ENCODE measurements around the gene TTLL11. TPM values are rescaled to one million over a fixed set of nuclear protein-coding genes. Genes with fewer than 3 reads are reported as not detected.
"Not testable (repeated sequence)": the region's sequence is repeated elsewhere in the genome, so short reads cannot be mapped to it uniquely, and the experiment has no call there.

Gene TTLL11
- total RNA-seq, 3 donors from 2014 or later: 6.0 to 22.2 (median 6.4) TPM

GRCh38 chr9:121895358-121895757, 197.8 kb downstream of the TTLL11 start:
- TF ChIP-seq, protein P1, sequence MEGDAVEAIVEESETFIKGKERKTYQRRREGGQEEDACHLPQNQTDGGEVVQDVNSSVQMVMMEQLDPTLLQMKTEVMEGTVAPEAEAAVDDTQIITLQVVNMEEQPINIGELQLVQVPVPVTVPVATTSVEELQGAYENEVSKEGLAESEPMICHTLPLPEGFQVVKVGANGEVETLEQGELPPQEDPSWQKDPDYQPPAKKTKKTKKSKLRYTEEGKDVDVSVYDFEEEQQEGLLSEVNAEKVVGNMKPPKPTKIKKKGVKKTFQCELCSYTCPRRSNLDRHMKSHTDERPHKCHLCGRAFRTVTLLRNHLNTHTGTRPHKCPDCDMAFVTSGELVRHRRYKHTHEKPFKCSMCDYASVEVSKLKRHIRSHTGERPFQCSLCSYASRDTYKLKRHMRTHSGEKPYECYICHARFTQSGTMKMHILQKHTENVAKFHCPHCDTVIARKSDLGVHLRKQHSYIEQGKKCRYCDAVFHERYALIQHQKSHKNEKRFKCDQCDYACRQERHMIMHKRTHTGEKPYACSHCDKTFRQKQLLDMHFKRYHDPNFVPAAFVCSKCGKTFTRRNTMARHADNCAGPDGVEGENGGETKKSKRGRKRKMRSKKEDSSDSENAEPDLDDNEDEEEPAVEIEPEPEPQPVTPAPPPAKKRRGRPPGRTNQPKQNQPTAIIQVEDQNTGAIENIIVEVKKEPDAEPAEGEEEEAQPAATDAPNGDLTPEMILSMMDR (IDR thresholded peaks at IDR 0.05): no peak
- intact Hi-C loops (cut with DNase I, micrococcal nuclease): no loop called here
- ATAC-seq: no peak

GRCh38 chr9:121894380-121894779, 198.7 kb downstream of the TTLL11 start:
- DNase-seq; H3K4me3 ChIP-seq; H3K4me1 ChIP-seq (ENCODE audit: low read depth); intact Hi-C loops (cut with DNase I, micrococcal nuclease); ATAC-seq; H3K9me3 ChIP-seq; H3K36me3 ChIP-seq (ENCODE audit: low read depth): not testable (repeated sequence)

More at GRCh38 chr9:121895358-121895757, 197.8 kb downstream of the TTLL11 start:
- Histone ChIP-seq H3K9me3 (peaks cover 1% of the 10 kb centered on the region), H3K4me1 (ENCODE audit: low read depth) (no peaks in the 10 kb centered on the region), H3K36me3 (ENCODE audit: low read depth) (no peaks in the 10 kb centered on the region), H3K4me3 (no peak overlapping the region)
- DNase-seq: no peak

DNA sequence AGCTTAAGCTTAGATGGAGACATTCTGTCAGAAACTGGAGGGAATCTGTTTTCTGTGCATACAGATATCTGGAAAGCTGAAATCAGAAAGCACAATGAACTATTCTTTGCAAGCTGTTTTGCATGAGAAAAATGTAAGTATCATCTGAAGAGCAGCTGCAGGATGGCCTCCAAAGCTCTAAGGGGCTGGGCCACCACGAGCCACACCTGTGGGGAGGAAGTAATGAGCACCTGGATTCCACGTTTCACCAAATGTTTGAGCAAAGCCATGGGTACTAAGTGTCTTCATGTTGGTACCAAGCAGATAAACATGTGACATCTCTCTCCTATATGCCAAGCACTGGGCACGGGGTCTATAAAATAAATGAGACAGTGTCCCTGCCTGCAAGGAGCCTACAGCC, 199.3 kb downstream of the TTLL11 start:
- TF ChIP-seq, protein P1 (IDR thresholded peaks at IDR 0.05): no peak
- DNase-seq (no peak), ATAC-seq (no peak)
- Histone ChIP-seq H3K4me1 (ENCODE audit: low read depth) (no peaks in the 10 kb centered on the region), H3K36me3 (ENCODE audit: low read depth) (no peaks in the 10 kb centered on the region), H3K4me3 (no peak overlapping the region), H3K9me3 (no peaks in the 10 kb centered on the region)
- intact Hi-C loops (cut with DNase I, micrococcal nuclease): no loop called here

GRCh38 chr9:121892706-121893105, 200.4 kb downstream of the TTLL11 start:
- intact Hi-C loops (cut with DNase I, micrococcal nuclease): no loop called here
- ATAC-seq (no peak), DNase-seq (no peak)
- Histone ChIP-seq H3K36me3 (ENCODE audit: low read depth) (no peaks in the 10 kb centered on the region), H3K4me3 (no peak overlapping the region), H3K4me1 (ENCODE audit: low read depth) (no peaks in the 10 kb centered on the region), H3K9me3 (no peaks in the 10 kb centered on the region)
- TF ChIP-seq, protein P1 (IDR thresholded peaks at IDR 0.05): no peak

DNA sequence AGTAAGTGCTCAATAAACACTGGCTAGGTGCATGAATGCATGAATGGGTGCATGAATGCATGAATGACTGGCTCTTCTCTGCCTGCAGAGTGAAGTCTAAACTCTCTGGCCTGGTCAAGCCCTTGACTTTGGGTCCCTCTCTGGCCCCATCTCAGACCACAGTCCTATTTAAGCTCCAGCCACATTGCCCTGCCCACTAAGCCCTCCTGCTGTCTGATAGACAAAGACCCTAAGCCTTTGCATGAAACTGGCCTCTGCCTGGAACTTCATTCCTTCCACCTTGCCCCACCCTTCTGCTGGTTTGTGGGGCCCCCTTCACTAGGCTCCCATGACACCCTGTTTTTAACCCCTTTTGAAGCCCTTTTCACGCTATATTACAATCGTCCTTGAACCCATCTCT, 202.4 kb downstream of the TTLL11 start:
- Histone ChIP-seq H3K4me3 (no peak overlapping the region), H3K9me3 (no peaks in the 10 kb centered on the region), H3K36me3 (ENCODE audit: low read depth) (no peaks in the 10 kb centered on the region), H3K4me1 (ENCODE audit: low read depth) (no peaks in the 10 kb centered on the region)
- intact Hi-C loops (cut with DNase I, micrococcal nuclease): no loop called here
- ATAC-seq (no peak), DNase-seq (no peak)
- TF ChIP-seq, protein P1 (IDR thresholded peaks at IDR 0.05): no peak

DNA sequence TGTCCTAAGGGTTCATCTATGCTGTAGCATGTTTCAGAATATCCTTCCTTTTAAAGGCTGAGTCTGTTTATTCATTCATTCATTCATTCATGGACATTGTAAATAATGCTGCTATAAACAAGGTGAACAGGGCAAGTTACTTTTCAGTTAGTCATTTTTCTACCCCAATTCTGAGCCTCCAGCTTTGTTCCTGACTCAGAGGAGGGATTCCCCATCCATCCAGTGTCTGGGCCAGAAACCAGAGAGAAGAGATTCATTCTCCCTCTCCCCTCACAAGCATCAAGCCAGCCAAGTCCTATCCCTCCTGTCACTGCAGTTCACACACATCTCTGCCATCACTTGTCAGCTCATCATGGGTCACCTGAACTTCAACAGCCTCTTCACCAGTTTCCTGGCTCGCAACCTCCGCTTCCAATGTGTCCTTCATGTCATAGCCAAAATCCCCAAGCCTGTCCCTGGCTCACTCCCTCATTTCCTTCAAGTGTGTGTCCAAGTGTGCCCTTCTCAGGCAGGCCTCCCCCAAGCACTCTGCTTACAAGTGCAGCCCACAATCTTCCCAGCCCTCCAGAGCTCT, 203.0 kb downstream of the TTLL11 start:
- Histone ChIP-seq H3K4me1 (ENCODE audit: low read depth) (no peaks in the 10 kb centered on the region), H3K4me3 (no peak overlapping the region), H3K36me3 (ENCODE audit: low read depth) (no peaks in the 10 kb centered on the region), H3K9me3 (no peaks in the 10 kb centered on the region)
- intact Hi-C loops (cut with DNase I, micrococcal nuclease): no loop called here
- TF ChIP-seq, protein P1 (IDR thresholded peaks at IDR 0.05): no peak
- DNase-seq (no peak), ATAC-seq (no peak)

Measured in mucosa of descending colon (tissue), 3 donors.